Glutamatergic neuron (in vitro differentiated cells): Measurements from ENCODE around the gene ANXA7. TPM values are rescaled to one million over a fixed set of nuclear protein-coding genes. Genes with fewer than 3 reads are reported as not detected.

Experiments
- DNase-seq: peaks from one replicate; pipeline ENCODE4 v3.0.0; 2022
- H3K27ac Mint-ChIP-seq: one replicate; pipeline ENCODE4 v1.8.0; 2020; ENCODE audit warnings: mild to moderate bottlenecking, mixed read lengths, inconsistent platforms; ENCODE audit not compliant: unreplicated experiment
- H3K27me3 Mint-ChIP-seq: one replicate; pipeline ENCODE4 v1.8.0; 2020; ENCODE audit warnings: mild to moderate bottlenecking, moderate library complexity, mixed read lengths, inconsistent platforms; ENCODE audit not compliant: unreplicated experiment
- H3K36me3 Mint-ChIP-seq: one replicate; pipeline ENCODE4 v1.8.0; 2020; ENCODE audit warnings: mild to moderate bottlenecking, mixed read lengths, inconsistent platforms; ENCODE audit not compliant: unreplicated experiment
- H3K4me1 Mint-ChIP-seq: one replicate; pipeline ENCODE4 v1.8.0; 2020; ENCODE audit warnings: mild to moderate bottlenecking, low read depth, mixed read lengths, inconsistent platforms; ENCODE audit not compliant: unreplicated experiment
- H3K4me3 Mint-ChIP-seq: one replicate; pipeline ENCODE4 v1.8.0; 2020; ENCODE audit warnings: mild to moderate bottlenecking, mixed read lengths, inconsistent platforms; ENCODE audit not compliant: unreplicated experiment
- H3K9me3 Mint-ChIP-seq: one replicate; pipeline ENCODE4 v1.8.0; 2020; ENCODE audit warnings: mild to moderate bottlenecking, moderate library complexity, mixed read lengths, inconsistent platforms; ENCODE audit not compliant: unreplicated experiment
- CTCF ChIP-seq: fragments of 200-600 bp; sonication (generic); IDR thresholded peaks from one replicate; pipeline ENCODE4 v1.5.0; 2021; ENCODE audit not compliant: partially characterized antibody, unreplicated experiment
- total RNA-seq: library from RNA; stranded (reverse); fragmentation: NEBNext Ultra II Directional; extraction: Animal tissue kit (Norgen Biotek cat#: 25700); gene quantifications from one replicate; pipeline ENCODE4 v1.2.1, GENCODE V29; 2021; ENCODE audit not compliant: unreplicated experiment

The ANXA7 gene
- total RNA-seq, 1 donor from 2014 or later = 35.9 TPM

GRCh38 chr10:73439055-73439454, 25.2 kb upstream of the ANXA7 start:
- Mint-ChIP-seq H3K4me3 (no peak overlapping the region), H3K27me3 (no peaks in the 10 kb centered on the region), H3K4me1 (peaks cover 4% of the 10 kb centered on the region), H3K9me3 (no peaks in the 10 kb centered on the region), H3K36me3 (no peaks in the 10 kb centered on the region), H3K27ac (peak overlapping the region; percentile 10)
- no peak for TF ChIP-seq CTCF
- no peak for DNase-seq

- no peak within 1 kb of the TSS for H3K27ac Mint-ChIP-seq
- no peak for TF ChIP-seq CTCF
- peaks cover 4% of the 10 kb centered on the region for H3K4me1 Mint-ChIP-seq
- no peaks in the 10 kb centered on the region for H3K36me3 Mint-ChIP-seq
- H3K9me3 Mint-ChIP-seq = no peaks in the 10 kb centered on the region
- no peaks in the 10 kb centered on the region for H3K27me3 Mint-ChIP-seq
- no peak for DNase-seq
- no peak within 1 kb of the TSS for H3K4me3 Mint-ChIP-seq
Observed at GRCh38 chr10:73433538-73433867, 19.6 kb upstream of the ANXA7 start, which contains the start of gene MSS51. Gene MSS51, minus strand, starts transcription at chr10:73433561. Its CDS starts 5,277 bp downstream, at chr10:73428284.

GRCh38 chr10:73432646-73433537, 19.0 kb upstream of the ANXA7 start:
- peaks cover 4% of the 10 kb centered on the region for H3K4me1 Mint-ChIP-seq
- H3K36me3 Mint-ChIP-seq = no peaks in the 10 kb centered on the region
- no peaks in the 10 kb centered on the region for H3K9me3 Mint-ChIP-seq
- DNase-seq = no peak
- no peak overlapping the region for H3K4me3 Mint-ChIP-seq
- no peak for TF ChIP-seq CTCF
- H3K27me3 Mint-ChIP-seq = no peaks in the 10 kb centered on the region
- H3K27ac Mint-ChIP-seq = no peak overlapping the region

GRCh38 chr10:73426318-73426717, 12.5 kb upstream of the ANXA7 start:
- Mint-ChIP-seq H3K27ac (no peak overlapping the region), H3K4me1 (peaks cover 6% of the 10 kb centered on the region), H3K9me3 (peaks cover 2% of the 10 kb centered on the region), H3K4me3 (no peak overlapping the region), H3K36me3 (peaks cover 4% of the 10 kb centered on the region), H3K27me3 (no peaks in the 10 kb centered on the region)
- DNase-seq = no peak
- TF ChIP-seq CTCF = no peak

- Mint-ChIP-seq H3K36me3 (peaks cover 4% of the 10 kb centered on the region), H3K4me3 (peak overlapping the region; percentile 2), H3K27me3 (no peaks in the 10 kb centered on the region), H3K9me3 (peaks cover 2% of the 10 kb centered on the region), H3K4me1 (peaks cover 6% of the 10 kb centered on the region), H3K27ac (peak overlapping the region; percentile 82)
- no peak for DNase-seq
- TF ChIP-seq CTCF = no peak
Observed at GRCh38 chr10:73424478-73424877, 10.6 kb upstream of the ANXA7 start.
